ENCODE results near the gene TRIM49C. TPM values are rescaled to one million over a fixed set of nuclear protein-coding genes. Genes with fewer than 3 reads are reported as not detected.
"Not testable (repeated sequence)": the region's sequence is repeated elsewhere in the genome, so short reads cannot be mapped to it uniquely, and the experiment has no call there.

Gene TRIM49C
- not detected for total RNA-seq

- H3K27ac Mint-ChIP-seq; DNase-seq; POLR2A ChIA-PET; H3K4me3 Mint-ChIP-seq; ATAC-seq; CTCF ChIA-PET; intact Hi-C loops (cut with DNase I, micrococcal nuclease); H3K27me3 Mint-ChIP-seq; H3K4me1 Mint-ChIP-seq; H3K9me3 Mint-ChIP-seq (ENCODE audit: low read depth); H3K36me3 Mint-ChIP-seq (ENCODE audit: low read depth): not testable (repeated sequence)
Measured at GRCh38 chr11:90030806-90031205, at the start of gene TRIM49C. TRIM49C (plus strand) TSS chr11:90031106; CDS start chr11:90035212, 4,106 bp downstream.

GRCh38 chr11:90024184-90024583 is 6.7 kb upstream of the TRIM49C start:
- DNase-seq; ATAC-seq; H3K4me3 Mint-ChIP-seq; H3K36me3 Mint-ChIP-seq (ENCODE audit: low read depth); POLR2A ChIA-PET; H3K27me3 Mint-ChIP-seq; CTCF ChIA-PET; H3K4me1 Mint-ChIP-seq; intact Hi-C loops (cut with DNase I, micrococcal nuclease); H3K27ac Mint-ChIP-seq; H3K9me3 Mint-ChIP-seq (ENCODE audit: low read depth): not testable (repeated sequence)

- ATAC-seq, H3K27ac Mint-ChIP-seq, H3K27me3 Mint-ChIP-seq: not testable (repeated sequence)
Measured at GRCh38 chr11:90051591-90052209, 20.8 kb downstream of the TRIM49C start.

GRCh38 chr11:90052311-90052710 is 21.4 kb downstream of the TRIM49C start:
- H3K4me1 Mint-ChIP-seq; POLR2A ChIA-PET; H3K27me3 Mint-ChIP-seq; H3K36me3 Mint-ChIP-seq (ENCODE audit: low read depth); ATAC-seq; H3K4me3 Mint-ChIP-seq; H3K9me3 Mint-ChIP-seq (ENCODE audit: low read depth); H3K27ac Mint-ChIP-seq; CTCF ChIA-PET; intact Hi-C loops (cut with DNase I, micrococcal nuclease): not testable (repeated sequence)
- DNase-seq: peak; percentile 7

More at GRCh38 chr11:90051591-90052209, 20.8 kb downstream of the TRIM49C start:
- H3K9me3 Mint-ChIP-seq (ENCODE audit: low read depth); H3K4me3 Mint-ChIP-seq; H3K36me3 Mint-ChIP-seq (ENCODE audit: low read depth); H3K4me1 Mint-ChIP-seq; POLR2A ChIA-PET; intact Hi-C loops (cut with DNase I, micrococcal nuclease); CTCF ChIA-PET: not testable (repeated sequence)
- DNase-seq: peak; percentile 4

GRCh38 chr11:90053545-90053944 is 22.6 kb downstream of the TRIM49C start:
- H3K27me3 Mint-ChIP-seq; H3K27ac Mint-ChIP-seq; CTCF ChIA-PET; H3K36me3 Mint-ChIP-seq (ENCODE audit: low read depth); POLR2A ChIA-PET; DNase-seq; ATAC-seq; H3K4me1 Mint-ChIP-seq; H3K4me3 Mint-ChIP-seq; H3K9me3 Mint-ChIP-seq (ENCODE audit: low read depth); intact Hi-C loops (cut with DNase I, micrococcal nuclease): not testable (repeated sequence)

- DNase-seq; H3K27ac Mint-ChIP-seq; CTCF ChIA-PET; H3K4me1 Mint-ChIP-seq; H3K27me3 Mint-ChIP-seq; H3K36me3 Mint-ChIP-seq (ENCODE audit: low read depth); POLR2A ChIA-PET; H3K9me3 Mint-ChIP-seq (ENCODE audit: low read depth); ATAC-seq; intact Hi-C loops (cut with DNase I, micrococcal nuclease); H3K4me3 Mint-ChIP-seq: not testable (repeated sequence)
Measured at GRCh38 chr11:90085650-90086049, 54.7 kb downstream of the TRIM49C start, which contains the start of gene UBTFL1. UBTFL1 (plus strand) TSS chr11:90085950; CDS start chr11:90085950, 0 bp downstream.

- POLR2A ChIA-PET; ATAC-seq; H3K36me3 Mint-ChIP-seq (ENCODE audit: low read depth); CTCF ChIA-PET; H3K4me3 Mint-ChIP-seq; H3K9me3 Mint-ChIP-seq (ENCODE audit: low read depth); H3K27me3 Mint-ChIP-seq; intact Hi-C loops (cut with DNase I, micrococcal nuclease); DNase-seq; H3K4me1 Mint-ChIP-seq; H3K27ac Mint-ChIP-seq: not testable (repeated sequence)
Measured at GRCh38 chr11:90088731-90089130, 57.8 kb downstream of the TRIM49C start.

Other genes with a start within 250 kb of the TRIM49C start
- gene TRIM49, start 222.5 kb upstream of the TRIM49C start, total RNA-seq: not detected
- gene TRIM64B, start 152.6 kb upstream of the TRIM49C start, total RNA-seq: not detected
- not detected for gene TRIM49D1, start 108.9 kb upstream of the TRIM49C start, total RNA-seq
- gene TRIM49D2, start 107.0 kb upstream of the TRIM49C start, total RNA-seq: not detected
- gene TRIM64, start 65.1 kb upstream of the TRIM49C start, total RNA-seq: not detected
- gene UBTFL1, start 54.8 kb downstream of the TRIM49C start, total RNA-seq: not detected
- gene NAALAD2, start 103.6 kb downstream of the TRIM49C start, total RNA-seq: not detected
- gene CHORDC1, start 191.9 kb downstream of the TRIM49C start, total RNA-seq: 100 to 1,000 TPM in 1 of 2 experiments, 10 to 100 TPM in 1; 85.4 to 112 TPM